ENCODE measurements around the gene FERMT1. TPM values are rescaled to one million over a fixed set of nuclear protein-coding genes. Genes with fewer than 3 reads are reported as not detected.
A peak's percentile ranks its signal among the peaks of the same experiment; 100 is the strongest.

FERMT1 gene
- total and polyA plus RNA-seq, 7 donors: 0.03 to 1.0 (median 0.13) TPM

- Histone ChIP-seq H3K27ac (no peak overlapping the region), H3K27me3 (ENCODE audit: insufficient read depth in 3 of 3, low read length in 2 of 3) (peaks cover 0 to 7% (median 0%) of the 10 kb centered on the region in 3 donors), H3K9me3 (no peaks in the 10 kb centered on the region), H3K4me3 (no peak overlapping the region), H3K4me1 (no peaks in the 10 kb centered on the region), H3K36me3 (ENCODE audit: insufficient read depth in 1 of 2, low read depth in 1 of 2) (peaks cover 0 to 19% of the 10 kb centered on the region in 2 donors)
- 53 to 56% (median 55%) methylated on average over 1 of the region's 1 CpG for WGBS, 3 donors
- DNase-seq (no peak), ATAC-seq (no peak)
- intact Hi-C loops (cut with DNase I): no loop called here
- no peak for TF ChIP-seq CTCF (IDR thresholded peaks at IDR 0.05)
Observed at GRCh38 chr20:6046432-6046831, 76.4 kb downstream of the FERMT1 start.

GRCh38 chr20:6045566-6045965, 77.3 kb downstream of the FERMT1 start:
- no peak overlapping the region for H3K4me3 ChIP-seq
- peaks cover 0 to 28% of the 10 kb centered on the region in 2 donors for H3K36me3 ChIP-seq (ENCODE audit: insufficient read depth in 1 of 2, low read depth in 1 of 2)
- no peak for DNase-seq
- no peak overlapping the region for H3K27ac ChIP-seq
- ATAC-seq: no peak
- H3K9me3 ChIP-seq: no peaks in the 10 kb centered on the region
- H3K27me3 ChIP-seq (ENCODE audit: insufficient read depth in 3 of 3, low read length in 2 of 3): no peaks in the 10 kb centered on the region
- H3K4me1 ChIP-seq: no peaks in the 10 kb centered on the region
- no peak for TF ChIP-seq CTCF (IDR thresholded peaks at IDR 0.05)
- intact Hi-C loops (cut with DNase I): no loop called here

GRCh38 chr20:6044115-6044514, 78.7 kb downstream of the FERMT1 start:
- 67 to 79% (median 74%) methylated on average over 2 of the region's 2 CpGs for WGBS, 3 donors
- DNase-seq: no peak
- ATAC-seq: peak in 2 of 4 donors; percentile 7 to 26
- Histone ChIP-seq H3K27me3 (ENCODE audit: insufficient read depth in 3 of 3, low read length in 2 of 3) (no peaks in the 10 kb centered on the region), H3K4me1 (no peaks in the 10 kb centered on the region), H3K36me3 (ENCODE audit: insufficient read depth in 1 of 2, low read depth in 1 of 2) (peaks cover 0 to 41% of the 10 kb centered on the region in 2 donors), H3K4me3 (no peak overlapping the region), H3K9me3 (no peaks in the 10 kb centered on the region), H3K27ac (no peak overlapping the region)
- intact Hi-C loops (cut with DNase I): no loop called here
- TF ChIP-seq CTCF (IDR thresholded peaks at IDR 0.05): no peak

GRCh38 chr20:6041808-6042265, 81.0 kb downstream of the FERMT1 start:
- 90 to 92% (median 92%) methylated on average over 24 to 26 of the region's 26 CpGs for WGBS, 3 donors
- intact Hi-C loops (cut with DNase I): no loop called here
- no peaks in the 10 kb centered on the region for H3K9me3 ChIP-seq
- no peak for TF ChIP-seq CTCF (IDR thresholded peaks at IDR 0.05)
- no peaks in the 10 kb centered on the region for H3K27me3 ChIP-seq (ENCODE audit: insufficient read depth in 3 of 3, low read length in 2 of 3)
- no peak overlapping the region for H3K4me3 ChIP-seq
- ATAC-seq: peak in 3 of 4 donors; percentile 20 to 22 (median 21)
- H3K36me3 ChIP-seq (ENCODE audit: insufficient read depth in 1 of 2, low read depth in 1 of 2): peaks cover 0 to 63% of the 10 kb centered on the region in 2 donors
- H3K4me1 ChIP-seq: no peaks in the 10 kb centered on the region
- H3K27ac ChIP-seq: no peak overlapping the region
- no peak for DNase-seq
